Measurements from ENCODE around the gene ATP8B1. TPM values are rescaled to one million over a fixed set of nuclear protein-coding genes. Genes with fewer than 3 reads are reported as not detected.

The ATP8B1 gene
- total and polyA plus RNA-seq, 10 donors = 1.0 to 22.0 (median 12.7) TPM

DNA sequence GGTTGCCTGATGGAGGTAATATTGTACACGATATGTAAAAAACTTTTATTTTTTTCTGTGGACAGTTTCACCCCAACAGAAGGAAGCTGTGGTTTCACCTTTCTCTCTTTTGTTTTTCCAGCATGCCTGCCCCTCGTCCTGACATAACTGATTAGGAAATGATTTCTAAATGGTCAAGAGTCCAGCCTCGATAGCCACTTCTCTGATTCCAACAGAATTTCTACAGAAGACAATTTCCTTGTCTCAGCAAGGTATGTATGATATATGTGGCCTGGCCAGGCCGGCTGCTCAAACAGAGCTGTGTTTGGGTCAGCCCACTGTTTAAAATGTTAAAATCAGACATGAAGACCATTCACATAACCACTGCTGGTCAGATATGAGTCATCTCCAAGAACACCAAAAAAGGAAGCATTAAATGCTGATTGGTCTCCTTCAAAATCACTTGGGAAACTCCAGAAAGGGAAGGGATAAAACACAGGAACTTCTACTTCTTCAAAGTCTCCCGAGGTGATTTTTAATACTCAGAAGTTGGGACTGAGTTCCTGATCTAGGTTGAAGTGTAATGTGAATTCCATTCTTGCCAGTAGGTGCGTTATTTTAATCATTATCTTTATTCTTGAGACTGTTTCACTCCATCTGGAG lies 22.3 kb downstream of the ATP8B1 start:
- WGBS, 5 donors = 19 to 28% (median 26%) methylated on average over 6 of the region's 6 CpGs
- DNase-seq = no peak
- Histone ChIP-seq H3K36me3 (peaks cover 0 to 17% (median 0%) of the 10 kb centered on the region in 6 donors), H3K9me3 (no peaks in the 10 kb centered on the region), H3K4me1 (peaks cover 3 to 57% (median 20%) of the 10 kb centered on the region in 6 donors), H3K27ac (peak overlapping the region in 7 of 8 donors; percentile 1 to 64 (median 48)), H3K27me3 (replicated peaks in 1 of 7) (no peaks in the 10 kb centered on the region), H3K4me3 (no peak overlapping the region)
- no peak for TF ChIP-seq POLR2A (IDR thresholded peaks at IDR 0.05)
- TF ChIP-seq, protein P1, sequence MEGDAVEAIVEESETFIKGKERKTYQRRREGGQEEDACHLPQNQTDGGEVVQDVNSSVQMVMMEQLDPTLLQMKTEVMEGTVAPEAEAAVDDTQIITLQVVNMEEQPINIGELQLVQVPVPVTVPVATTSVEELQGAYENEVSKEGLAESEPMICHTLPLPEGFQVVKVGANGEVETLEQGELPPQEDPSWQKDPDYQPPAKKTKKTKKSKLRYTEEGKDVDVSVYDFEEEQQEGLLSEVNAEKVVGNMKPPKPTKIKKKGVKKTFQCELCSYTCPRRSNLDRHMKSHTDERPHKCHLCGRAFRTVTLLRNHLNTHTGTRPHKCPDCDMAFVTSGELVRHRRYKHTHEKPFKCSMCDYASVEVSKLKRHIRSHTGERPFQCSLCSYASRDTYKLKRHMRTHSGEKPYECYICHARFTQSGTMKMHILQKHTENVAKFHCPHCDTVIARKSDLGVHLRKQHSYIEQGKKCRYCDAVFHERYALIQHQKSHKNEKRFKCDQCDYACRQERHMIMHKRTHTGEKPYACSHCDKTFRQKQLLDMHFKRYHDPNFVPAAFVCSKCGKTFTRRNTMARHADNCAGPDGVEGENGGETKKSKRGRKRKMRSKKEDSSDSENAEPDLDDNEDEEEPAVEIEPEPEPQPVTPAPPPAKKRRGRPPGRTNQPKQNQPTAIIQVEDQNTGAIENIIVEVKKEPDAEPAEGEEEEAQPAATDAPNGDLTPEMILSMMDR (IDR thresholded peaks at IDR 0.05 in 8 of 11, conservative IDR thresholded peaks at IDR 0.05 in 3 of 11) = no peak
- TF ChIP-seq POLR2AphosphoS5 (IDR thresholded peaks at IDR 0.05) = no peak
- intact Hi-C loops (cut with DNase I; ENCODE audit: low total_unique reads) = no loop called here

DNA sequence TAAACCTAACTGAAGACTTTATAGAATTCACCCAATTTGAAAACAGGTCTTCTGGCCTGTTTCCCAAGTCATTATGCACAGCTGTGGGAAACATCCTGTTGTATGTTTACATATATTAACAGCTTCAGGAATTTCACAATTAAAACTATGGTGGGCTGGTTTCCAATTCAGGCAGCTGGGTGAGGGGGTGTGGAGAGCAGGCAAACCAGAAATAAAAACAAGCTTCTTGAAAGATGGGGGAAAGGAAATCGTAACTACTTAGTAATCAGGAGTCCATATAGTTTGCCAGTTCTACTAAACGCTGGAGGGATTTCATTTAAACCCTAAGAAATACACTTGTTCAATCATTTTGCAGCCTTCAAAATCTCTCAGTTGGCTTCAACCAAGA lies 22.8 kb downstream of the ATP8B1 start:
- H3K4me3 ChIP-seq = no peak overlapping the region
- intact Hi-C loops (cut with DNase I; ENCODE audit: low total_unique reads) = no loop called here
- H3K9me3 ChIP-seq = no peaks in the 10 kb centered on the region
- H3K36me3 ChIP-seq = peaks cover 0 to 17% (median 0%) of the 10 kb centered on the region in 6 donors
- H3K4me1 ChIP-seq = peaks cover 3 to 62% (median 21%) of the 10 kb centered on the region in 6 donors
- no peaks in the 10 kb centered on the region for H3K27me3 ChIP-seq (replicated peaks in 1 of 7)
- DNase-seq = no peak
- TF ChIP-seq POLR2A (IDR thresholded peaks at IDR 0.05) (no peak), POLR2AphosphoS5 (IDR thresholded peaks at IDR 0.05) (no peak)
- TF ChIP-seq, protein P1 (IDR thresholded peaks at IDR 0.05 in 8 of 11, conservative IDR thresholded peaks at IDR 0.05 in 3 of 11) = no peak
- peak overlapping the region in 7 of 8 donors; percentile 1 to 64 (median 48) for H3K27ac ChIP-seq
- 14 to 26% (median 23%) methylated on average over 2 of the region's 2 CpGs for WGBS, 5 donors

DNA sequence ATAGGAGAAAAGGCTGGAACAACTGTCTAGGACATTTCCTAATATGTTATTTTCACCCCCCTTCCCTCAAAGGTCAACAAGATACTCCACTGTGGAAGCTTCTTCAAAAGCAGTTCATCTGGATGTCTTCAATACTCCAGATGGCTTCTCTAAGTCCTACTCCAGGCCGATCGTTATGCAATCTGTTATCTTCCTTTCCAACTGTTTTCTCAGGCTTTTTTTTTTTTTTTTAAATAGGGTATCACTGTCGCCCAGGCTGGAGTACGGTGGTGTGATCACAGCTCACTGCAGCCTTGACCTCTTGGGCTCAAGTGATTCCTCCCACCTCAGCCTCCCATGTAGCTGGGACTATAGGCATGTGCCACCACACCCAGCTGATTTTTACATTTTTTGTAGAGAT lies 26.3 kb downstream of the ATP8B1 start:
- intact Hi-C loops (cut with DNase I; ENCODE audit: low total_unique reads) = no loop called here
- no peak overlapping the region for H3K4me3 ChIP-seq
- H3K9me3 ChIP-seq = no peaks in the 10 kb centered on the region
- H3K36me3 ChIP-seq = peaks cover 0 to 5% (median 0%) of the 10 kb centered on the region in 6 donors
- DNase-seq = no peak
- TF ChIP-seq, protein P1 (IDR thresholded peaks at IDR 0.05 in 8 of 11, conservative IDR thresholded peaks at IDR 0.05 in 3 of 11) = no peak
- TF ChIP-seq POLR2A (IDR thresholded peaks at IDR 0.05) (no peak), POLR2AphosphoS5 (IDR thresholded peaks at IDR 0.05) (no peak)
- WGBS, 5 donors = 24 to 50% (median 33%) methylated on average over 4 of the region's 4 CpGs
- peak overlapping the region in 1 of 8 donors; percentile 12 for H3K27ac ChIP-seq
- no peaks in the 10 kb centered on the region for H3K27me3 ChIP-seq (replicated peaks in 1 of 7)
- H3K4me1 ChIP-seq = peaks cover 3 to 45% (median 20%) of the 10 kb centered on the region in 6 donors

DNA sequence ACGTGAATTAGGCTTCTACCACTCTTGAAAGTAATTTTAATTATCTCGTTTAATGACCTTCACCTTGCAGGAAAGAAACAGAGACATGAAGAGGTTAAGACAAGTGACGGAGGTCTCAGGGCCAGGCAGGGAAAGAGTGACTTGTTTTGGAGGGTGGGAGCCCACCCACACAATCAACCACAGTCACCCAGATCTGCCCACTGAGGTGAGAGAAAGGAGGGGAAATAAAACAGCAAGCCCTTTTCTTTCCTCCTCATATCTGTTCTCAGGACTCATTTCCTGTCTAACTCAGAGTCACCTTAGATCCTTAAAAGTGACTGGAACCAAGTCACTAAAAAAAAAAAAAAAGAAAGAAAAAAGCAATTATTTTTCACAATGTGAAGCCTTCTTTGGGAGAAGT lies 26.8 kb downstream of the ATP8B1 start:
- Histone ChIP-seq H3K4me3 (no peak overlapping the region), H3K27me3 (replicated peaks in 1 of 7) (no peaks in the 10 kb centered on the region), H3K9me3 (no peaks in the 10 kb centered on the region), H3K27ac (peak overlapping the region in 2 of 8 donors; percentile 10 to 12), H3K36me3 (peaks cover 0 to 1% (median 0%) of the 10 kb centered on the region in 6 donors), H3K4me1 (peaks cover 3 to 47% (median 22%) of the 10 kb centered on the region in 6 donors)
- DNase-seq = no peak
- 48 to 71% (median 67%) methylated on average over 3 of the region's 3 CpGs for WGBS, 5 donors
- intact Hi-C loops (cut with DNase I; ENCODE audit: low total_unique reads) = no loop called here
- TF ChIP-seq POLR2A (IDR thresholded peaks at IDR 0.05) (no peak), POLR2AphosphoS5 (IDR thresholded peaks at IDR 0.05) (no peak)
- TF ChIP-seq, protein P1 (IDR thresholded peaks at IDR 0.05 in 8 of 11, conservative IDR thresholded peaks at IDR 0.05 in 3 of 11) = no peak

All from spleen (tissue), 11 donors.